Measurements from ENCODE around the gene HADH. TPM values are rescaled to one million over a fixed set of nuclear protein-coding genes. Genes with fewer than 3 reads are reported as not detected.

HADH gene
- total RNA-seq, 1 experiment from 2014 or later = 47.9 TPM

DNA sequence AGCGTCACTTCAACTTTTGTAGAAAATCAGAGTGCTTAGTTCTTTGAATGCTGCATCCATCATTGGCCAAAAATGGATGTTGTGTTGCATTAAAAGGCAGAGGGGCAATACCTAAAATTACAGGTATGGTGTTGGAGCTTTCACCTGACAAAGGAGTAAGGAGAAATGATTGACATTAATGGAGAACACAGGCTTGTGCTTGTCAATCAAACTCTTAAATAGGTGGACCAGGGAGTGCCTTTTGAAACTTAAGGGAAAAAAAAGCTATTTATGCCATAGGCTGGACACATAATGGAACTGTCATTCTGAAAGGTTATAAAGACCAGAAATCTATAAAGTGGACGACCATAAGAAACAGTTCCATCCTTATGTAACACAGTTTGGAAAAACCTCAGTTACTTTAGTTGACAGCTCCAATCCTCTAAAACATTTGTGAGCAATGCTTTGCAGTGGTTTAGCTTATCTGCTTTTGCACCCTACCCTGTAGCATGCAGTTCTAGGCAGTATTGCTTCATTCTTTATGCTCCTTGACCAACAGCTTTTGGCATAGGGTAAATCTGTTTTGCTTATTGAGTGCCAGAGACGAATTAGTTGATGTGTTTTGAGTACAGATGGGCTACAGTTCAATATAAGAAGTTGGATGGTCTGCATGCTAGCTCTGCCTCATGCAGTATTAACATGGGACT lies 2.4 kb downstream of the HADH start:
- H3K36me3 Mint-ChIP-seq (ENCODE audit: insufficient read depth, unreplicated experiment) = peaks cover 34% of the 10 kb centered on the region
- H3K9me3 Mint-ChIP-seq (ENCODE audit: low read depth, unreplicated experiment) = no peaks in the 10 kb centered on the region
- peak overlapping the region; percentile 86 for H3K4me3 Mint-ChIP-seq (ENCODE audit: low read depth, unreplicated experiment)
- CTCF ChIA-PET = no interaction called here
- no peak for DNase-seq
- no peaks in the 10 kb centered on the region for H3K27me3 Mint-ChIP-seq (ENCODE audit: unreplicated experiment)
- peaks cover 19% of the 10 kb centered on the region for H3K4me1 Mint-ChIP-seq (ENCODE audit: low read depth, unreplicated experiment)
- no peak overlapping the region for H3K27ac Mint-ChIP-seq (ENCODE audit: unreplicated experiment)
- intact Hi-C loops (cut with micrococcal nuclease; ENCODE audit: unreplicated experiment) = no loop called here
- TF ChIP-seq, protein P1, sequence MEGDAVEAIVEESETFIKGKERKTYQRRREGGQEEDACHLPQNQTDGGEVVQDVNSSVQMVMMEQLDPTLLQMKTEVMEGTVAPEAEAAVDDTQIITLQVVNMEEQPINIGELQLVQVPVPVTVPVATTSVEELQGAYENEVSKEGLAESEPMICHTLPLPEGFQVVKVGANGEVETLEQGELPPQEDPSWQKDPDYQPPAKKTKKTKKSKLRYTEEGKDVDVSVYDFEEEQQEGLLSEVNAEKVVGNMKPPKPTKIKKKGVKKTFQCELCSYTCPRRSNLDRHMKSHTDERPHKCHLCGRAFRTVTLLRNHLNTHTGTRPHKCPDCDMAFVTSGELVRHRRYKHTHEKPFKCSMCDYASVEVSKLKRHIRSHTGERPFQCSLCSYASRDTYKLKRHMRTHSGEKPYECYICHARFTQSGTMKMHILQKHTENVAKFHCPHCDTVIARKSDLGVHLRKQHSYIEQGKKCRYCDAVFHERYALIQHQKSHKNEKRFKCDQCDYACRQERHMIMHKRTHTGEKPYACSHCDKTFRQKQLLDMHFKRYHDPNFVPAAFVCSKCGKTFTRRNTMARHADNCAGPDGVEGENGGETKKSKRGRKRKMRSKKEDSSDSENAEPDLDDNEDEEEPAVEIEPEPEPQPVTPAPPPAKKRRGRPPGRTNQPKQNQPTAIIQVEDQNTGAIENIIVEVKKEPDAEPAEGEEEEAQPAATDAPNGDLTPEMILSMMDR (IDR thresholded peaks at IDR 0.05; ENCODE audit: unreplicated experiment) = no peak
- no TSS peak for BruUV-seq (replicated peaks)

DNA sequence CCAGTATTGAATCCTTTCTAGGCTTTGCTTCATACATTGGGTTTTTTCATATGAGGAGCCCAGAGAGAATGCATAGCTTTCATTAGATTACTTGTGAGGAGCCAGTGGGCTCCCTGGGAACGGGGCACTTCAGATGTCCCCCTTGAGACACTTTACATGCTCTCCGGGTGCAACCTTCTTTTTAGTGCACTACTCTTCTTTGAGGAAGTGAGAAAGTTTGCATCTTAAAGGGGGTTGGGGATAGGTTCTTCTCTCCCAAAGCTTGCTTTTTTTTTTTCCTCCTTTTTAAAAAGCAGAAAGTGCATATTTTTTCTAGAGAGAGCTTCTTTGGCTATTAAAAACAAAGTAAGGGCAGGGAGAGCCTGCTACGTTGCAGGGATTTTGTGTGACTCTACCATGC lies 4.3 kb downstream of the HADH start:
- BruUV-seq (replicated peaks) = no TSS peak
- TF ChIP-seq, protein P1 (IDR thresholded peaks at IDR 0.05; ENCODE audit: unreplicated experiment) = no peak
- H3K27me3 Mint-ChIP-seq (ENCODE audit: unreplicated experiment) = no peaks in the 10 kb centered on the region
- intact Hi-C loops (cut with micrococcal nuclease; ENCODE audit: unreplicated experiment) = no loop called here
- H3K27ac Mint-ChIP-seq (ENCODE audit: unreplicated experiment) = no peak overlapping the region
- H3K36me3 Mint-ChIP-seq (ENCODE audit: insufficient read depth, unreplicated experiment) = peaks cover 27% of the 10 kb centered on the region
- no peaks in the 10 kb centered on the region for H3K9me3 Mint-ChIP-seq (ENCODE audit: low read depth, unreplicated experiment)
- CTCF ChIA-PET = no interaction called here
- H3K4me1 Mint-ChIP-seq (ENCODE audit: low read depth, unreplicated experiment) = peaks cover 6% of the 10 kb centered on the region
- H3K4me3 Mint-ChIP-seq (ENCODE audit: low read depth, unreplicated experiment) = no peak overlapping the region
- no peak for DNase-seq

DNA sequence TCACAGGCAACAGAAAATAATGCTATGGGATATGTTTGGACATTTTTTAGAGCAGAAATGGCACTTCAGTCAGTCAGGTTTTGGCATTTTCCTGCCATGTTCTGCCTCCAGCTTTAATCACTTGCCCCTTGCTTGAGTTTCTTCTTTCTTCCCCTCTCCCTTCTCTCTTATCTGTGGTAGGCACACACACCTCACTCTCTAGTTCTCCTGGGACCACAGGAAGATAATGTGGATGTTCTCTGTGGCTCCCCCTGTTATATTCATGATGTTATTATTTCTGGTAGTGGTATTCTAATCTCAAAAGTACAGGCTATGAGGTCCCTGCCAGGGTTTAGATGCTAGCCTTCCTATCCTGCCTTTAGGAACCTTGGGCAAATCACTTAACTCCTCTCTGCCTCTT lies 5.2 kb downstream of the HADH start:
- TF ChIP-seq, protein P1 (IDR thresholded peaks at IDR 0.05; ENCODE audit: unreplicated experiment) = no peak
- no peak for DNase-seq
- Mint-ChIP-seq H3K4me1 (ENCODE audit: low read depth, unreplicated experiment) (peaks cover 6% of the 10 kb centered on the region), H3K36me3 (ENCODE audit: insufficient read depth, unreplicated experiment) (peaks cover 18% of the 10 kb centered on the region), H3K9me3 (ENCODE audit: low read depth, unreplicated experiment) (no peaks in the 10 kb centered on the region), H3K4me3 (ENCODE audit: low read depth, unreplicated experiment) (no peak overlapping the region), H3K27ac (ENCODE audit: unreplicated experiment) (no peak overlapping the region), H3K27me3 (ENCODE audit: unreplicated experiment) (no peaks in the 10 kb centered on the region)
- BruUV-seq (replicated peaks) = no TSS peak
- CTCF ChIA-PET = no interaction called here
- intact Hi-C loops (cut with micrococcal nuclease; ENCODE audit: unreplicated experiment) = no loop called here

DNA sequence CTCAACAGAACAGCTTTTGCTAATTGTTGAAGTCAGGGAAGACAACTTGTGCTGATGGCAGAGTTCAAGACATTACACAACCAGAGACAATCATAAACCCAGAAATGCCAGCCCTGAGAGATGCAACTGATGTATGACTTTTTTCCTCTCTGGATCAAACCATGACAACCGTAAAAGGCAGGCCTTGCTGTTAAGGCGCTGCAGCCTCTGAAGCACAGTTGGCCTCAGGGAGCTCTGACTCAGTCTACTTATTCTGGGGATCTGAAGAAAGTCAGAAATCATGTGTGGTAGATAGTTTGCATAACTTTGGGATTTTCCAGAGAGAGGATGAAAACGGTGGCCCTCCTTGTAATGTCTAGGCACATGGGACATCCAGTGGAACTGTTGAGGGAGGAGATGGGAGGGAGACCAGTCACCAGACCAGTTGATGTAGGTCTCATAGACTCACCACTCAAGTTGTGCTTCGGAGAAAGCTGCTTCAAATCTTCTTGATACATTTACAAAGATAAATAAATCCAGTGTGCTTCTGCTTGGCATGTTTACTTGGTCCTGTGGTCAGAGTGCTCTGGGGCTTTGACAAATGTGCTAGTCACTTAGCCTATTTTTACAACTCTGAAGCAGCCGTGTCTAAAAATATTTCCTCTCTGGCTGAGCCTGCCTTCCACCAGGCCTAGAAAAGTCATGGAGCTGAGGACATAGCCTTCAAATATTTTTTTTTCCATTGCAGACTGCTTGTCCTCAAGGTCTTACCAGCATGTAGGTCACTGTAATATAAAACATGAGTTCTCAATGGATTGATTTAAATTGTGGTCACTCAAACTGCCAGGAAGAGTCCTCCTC lies 7.5 kb downstream of the HADH start:
- no peak overlapping the region for H3K4me3 Mint-ChIP-seq (ENCODE audit: low read depth, unreplicated experiment)
- TF ChIP-seq, protein P1 (IDR thresholded peaks at IDR 0.05; ENCODE audit: unreplicated experiment) = no peak
- BruUV-seq (replicated peaks) = no TSS peak
- no peaks in the 10 kb centered on the region for H3K4me1 Mint-ChIP-seq (ENCODE audit: low read depth, unreplicated experiment)
- H3K36me3 Mint-ChIP-seq (ENCODE audit: insufficient read depth, unreplicated experiment) = peaks cover 3% of the 10 kb centered on the region
- intact Hi-C loops (cut with micrococcal nuclease; ENCODE audit: unreplicated experiment) = no loop called here
- no peaks in the 10 kb centered on the region for H3K9me3 Mint-ChIP-seq (ENCODE audit: low read depth, unreplicated experiment)
- H3K27ac Mint-ChIP-seq (ENCODE audit: unreplicated experiment) = no peak overlapping the region
- H3K27me3 Mint-ChIP-seq (ENCODE audit: unreplicated experiment) = no peaks in the 10 kb centered on the region
- CTCF ChIA-PET = no interaction called here
- no peak for DNase-seq

Data from Calu3 (cell line).